Activated T-cell treated with anti-CD3 and anti-CD28 coated beads, Interleukin-2, amount 50 U/mL, for 4 hours (primary cell): ENCODE data around the gene EVC. TPM values are rescaled to one million over a fixed set of nuclear protein-coding genes. Genes with fewer than 3 reads are reported as not detected.

ENCODE experiments used
- ATAC-seq, 2 donors: fragments of 200-7000 bp; cut with Tn5 transposase; one replicate each; pipeline ENCODE4 v1.10.0; 2021
- DNase-seq: peaks from one replicate; pipeline ENCODE4 v3.0.0-alpha.2; 2020
- H3K27me3 Mint-ChIP-seq: one replicate; pipeline ENCODE4 v1.8.0; 2021; ENCODE audit warnings: low read depth, mixed read lengths
- H3K36me3 Mint-ChIP-seq: one replicate; pipeline ENCODE4 v1.8.0; 2022; ENCODE audit warnings: mixed read lengths; ENCODE audit not compliant: insufficient read depth
- H3K4me1 Mint-ChIP-seq: one replicate; pipeline ENCODE4 v1.8.0; 2021; ENCODE audit warnings: low read depth, mixed read lengths
- H3K4me3 Mint-ChIP-seq: one replicate; pipeline ENCODE4 v1.8.0; 2021; ENCODE audit warnings: mild to moderate bottlenecking, moderate library complexity, mixed read lengths
- H3K9me3 Mint-ChIP-seq: one replicate; pipeline ENCODE4 v1.8.0; 2021; ENCODE audit warnings: mixed read lengths
- total RNA-seq, 3 donors: library from RNA; stranded (reverse); gene quantifications; one replicate each; pipeline ENCODE4 v1.2.1, GENCODE V29; 2021

The EVC gene
- total RNA-seq, 3 donors from 2014 or later: 1.1 to 3.0 (median 1.4) TPM

DNA sequence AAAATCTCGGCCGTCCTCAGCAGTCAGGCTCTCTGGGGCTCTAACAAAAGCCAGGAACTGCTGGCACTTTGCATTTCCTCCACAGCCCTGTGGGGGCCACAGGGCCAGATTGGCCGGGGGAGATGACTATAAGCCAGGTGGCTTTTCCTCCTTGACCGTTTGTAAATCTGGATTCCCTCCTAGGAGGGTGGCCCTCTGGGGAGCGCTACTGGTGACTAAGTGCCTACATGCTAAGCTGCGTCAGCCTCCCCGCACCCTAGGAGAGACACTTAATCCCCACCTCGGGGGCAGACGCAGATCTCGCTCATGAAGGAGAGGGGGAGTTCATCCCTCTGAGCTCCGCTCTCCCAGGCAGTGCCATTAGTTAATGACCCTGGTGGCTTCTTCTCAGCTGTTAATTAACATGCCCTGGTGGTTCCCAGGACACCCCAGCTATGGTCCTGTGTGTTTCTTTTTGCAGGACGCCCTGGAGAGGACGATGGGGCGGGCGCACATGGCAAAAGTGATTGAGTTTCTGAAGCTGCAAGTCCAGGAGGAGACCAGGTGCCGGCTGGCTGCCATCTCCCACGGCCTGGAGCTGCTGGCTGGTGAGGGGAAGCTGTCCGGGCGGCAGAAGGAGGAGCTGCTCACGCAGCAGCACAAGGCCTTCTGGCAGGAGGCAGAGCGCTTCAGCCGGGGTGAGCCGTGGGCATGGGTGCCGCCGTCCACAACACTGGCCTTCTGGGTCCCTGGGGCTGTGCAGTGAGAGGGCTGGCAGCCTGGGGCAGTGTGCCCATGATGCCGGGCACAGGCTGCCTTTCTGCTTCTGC lies 41.6 kb downstream of the EVC start:
- H3K9me3 Mint-ChIP-seq: no peaks in the 10 kb centered on the region
- no peaks in the 10 kb centered on the region for H3K4me1 Mint-ChIP-seq
- H3K36me3 Mint-ChIP-seq: no peaks in the 10 kb centered on the region
- DNase-seq (no peak), ATAC-seq (no peak)
- H3K4me3 Mint-ChIP-seq: no peak overlapping the region
- H3K27me3 Mint-ChIP-seq: peaks cover 2% of the 10 kb centered on the region

- Mint-ChIP-seq H3K27me3 (peaks cover 2% of the 10 kb centered on the region), H3K36me3 (no peaks in the 10 kb centered on the region), H3K9me3 (no peaks in the 10 kb centered on the region), H3K4me1 (peaks cover 2% of the 10 kb centered on the region), H3K4me3 (no peak overlapping the region)
- DNase-seq: no peak
- ATAC-seq: no peak
These were observed 42.4 kb downstream of the EVC start for GRCh38 chr4:5753366-5753765.

DNA sequence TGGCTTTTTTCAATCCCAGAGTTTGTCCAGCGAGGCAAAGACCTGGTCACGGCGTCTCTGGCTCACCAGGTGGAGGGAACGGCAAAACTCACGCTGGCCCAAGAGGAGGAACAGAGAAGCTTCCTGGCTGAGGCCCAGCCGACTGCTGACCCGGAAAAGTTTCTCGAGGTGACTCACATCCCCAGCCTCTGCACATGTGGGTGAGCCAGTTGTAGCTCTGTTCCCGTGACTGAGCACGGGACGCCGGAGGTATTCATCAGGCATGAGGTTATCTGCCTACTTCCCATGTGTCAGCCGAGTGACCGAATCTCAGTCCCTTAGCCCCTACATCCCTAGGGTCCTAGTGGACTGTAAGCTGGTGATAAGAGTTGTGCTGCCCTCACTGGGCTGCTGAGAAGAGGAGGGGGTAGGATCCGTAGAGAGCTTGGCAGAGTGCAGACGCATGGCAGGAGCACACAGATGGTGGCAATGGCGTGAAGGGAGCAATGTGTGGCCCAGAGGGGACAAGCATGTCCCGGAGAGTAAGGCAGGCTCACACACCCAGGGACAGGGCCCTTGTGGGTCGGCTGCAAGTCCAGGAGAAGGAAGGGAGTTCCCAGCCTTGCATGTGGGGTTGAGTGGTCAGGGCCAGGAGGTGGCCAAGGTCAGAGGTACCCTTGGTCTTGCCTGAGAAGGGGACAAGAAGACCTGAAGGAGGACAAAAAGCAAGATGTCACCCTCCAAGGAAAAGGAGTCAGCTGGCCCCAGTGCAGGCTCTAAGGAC lies 42.9 kb downstream of the EVC start:
- ATAC-seq (no peak), DNase-seq (no peak)
- Mint-ChIP-seq H3K4me1 (peaks cover 2% of the 10 kb centered on the region), H3K9me3 (no peaks in the 10 kb centered on the region), H3K27me3 (peaks cover 2% of the 10 kb centered on the region), H3K4me3 (no peak overlapping the region), H3K36me3 (no peaks in the 10 kb centered on the region)

DNA sequence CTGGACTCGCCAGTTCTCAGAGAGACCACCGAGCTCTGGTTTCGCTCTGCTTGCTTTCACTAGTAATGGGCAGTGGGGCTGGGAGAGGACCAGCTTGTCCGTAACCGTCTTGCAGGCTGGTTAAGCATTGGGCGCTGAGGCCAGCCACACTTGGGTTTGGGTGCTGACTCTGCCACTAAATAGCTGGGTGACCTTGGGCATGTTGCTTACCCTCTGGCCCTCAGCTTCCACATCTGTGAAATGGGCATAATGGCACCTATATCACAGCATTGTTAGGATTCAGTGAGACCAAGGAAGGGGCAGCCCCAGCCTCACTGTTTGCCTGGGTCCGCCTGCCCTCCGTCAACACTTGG lies 43.5 kb downstream of the EVC start:
- Mint-ChIP-seq H3K4me1 (peaks cover 2% of the 10 kb centered on the region), H3K36me3 (no peaks in the 10 kb centered on the region), H3K9me3 (no peaks in the 10 kb centered on the region), H3K4me3 (no peak overlapping the region), H3K27me3 (peaks cover 2% of the 10 kb centered on the region)
- ATAC-seq: no peak
- no peak for DNase-seq

DNA sequence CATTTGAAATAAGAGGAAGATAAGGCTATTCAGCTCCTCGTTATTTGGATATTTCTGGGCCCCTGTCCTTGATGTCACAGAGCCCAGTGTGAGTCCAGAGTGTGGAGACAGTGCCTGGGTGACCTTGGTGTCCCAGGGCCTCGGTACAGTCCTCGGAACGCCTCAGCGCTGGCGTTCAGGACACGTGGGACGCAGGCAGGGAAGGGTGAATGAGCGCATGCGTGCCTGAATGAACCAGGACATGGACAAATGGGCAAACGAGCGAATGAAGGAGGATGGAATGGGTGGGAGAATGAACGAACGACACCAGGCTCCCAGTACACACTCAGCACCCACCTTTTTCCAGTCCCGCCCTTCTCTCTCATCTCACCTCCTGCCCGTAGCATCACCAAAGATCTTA lies 44.2 kb downstream of the EVC start:
- Mint-ChIP-seq H3K36me3 (no peaks in the 10 kb centered on the region), H3K4me1 (peaks cover 2% of the 10 kb centered on the region), H3K27me3 (peaks cover 2% of the 10 kb centered on the region), H3K9me3 (no peaks in the 10 kb centered on the region), H3K4me3 (no peak overlapping the region)
- DNase-seq: no peak
- ATAC-seq: no peak

DNA sequence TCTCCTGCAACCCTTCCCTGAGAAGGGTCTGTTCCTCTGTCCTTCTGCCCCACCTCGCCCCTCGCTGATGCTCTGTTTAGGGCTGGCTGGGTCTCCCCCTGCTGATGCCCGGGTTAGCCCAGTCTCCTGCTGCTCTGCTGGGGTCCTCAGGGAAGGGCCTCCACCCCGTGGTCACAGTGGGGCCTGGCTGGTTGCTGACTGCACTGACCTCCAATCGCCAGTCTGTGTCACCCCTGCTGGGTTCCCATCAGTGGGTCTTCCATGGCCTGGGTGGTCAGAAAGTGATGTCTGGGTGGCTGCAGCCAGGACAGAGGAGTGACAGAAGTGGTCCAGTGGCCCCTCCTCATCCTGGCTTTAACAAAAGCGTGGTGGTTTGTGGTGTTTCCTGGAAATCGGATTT lies 44.7 kb downstream of the EVC start:
- no peaks in the 10 kb centered on the region for H3K9me3 Mint-ChIP-seq

GRCh38 chr4:5756271-5756670 lies 45.3 kb downstream of the EVC start:
- H3K4me1 Mint-ChIP-seq: peaks cover 2% of the 10 kb centered on the region
- no peak for ATAC-seq

More for the DNA sequence above, 44.7 kb downstream of the EVC start:
- DNase-seq: no peak
- H3K4me3 Mint-ChIP-seq: no peak overlapping the region
- H3K27me3 Mint-ChIP-seq: peaks cover 2% of the 10 kb centered on the region
- no peaks in the 10 kb centered on the region for H3K36me3 Mint-ChIP-seq
- H3K4me1 Mint-ChIP-seq: peaks cover 2% of the 10 kb centered on the region
- no peak for ATAC-seq

DNA sequence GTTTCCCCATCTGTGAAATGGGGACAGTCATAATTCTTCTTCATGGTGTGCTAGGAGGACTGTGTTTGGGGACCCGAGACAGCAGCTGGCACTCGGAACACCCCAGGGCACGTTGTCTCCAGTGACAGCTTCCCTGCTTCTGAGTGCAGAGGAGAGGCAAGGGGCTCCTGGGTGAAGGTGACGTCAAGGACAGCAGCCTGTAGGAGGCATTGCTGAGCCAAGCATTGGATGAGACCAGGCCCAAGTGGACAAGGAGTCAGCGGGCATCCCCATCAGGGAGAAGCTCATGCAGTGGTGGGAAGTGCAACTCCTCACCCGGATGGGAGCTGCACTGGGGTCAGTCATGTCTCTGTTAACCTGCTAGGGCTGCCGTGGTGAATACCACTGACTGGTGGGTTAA lies 46.1 kb downstream of the EVC start:
- Mint-ChIP-seq H3K27me3 (peaks cover 2% of the 10 kb centered on the region), H3K4me3 (no peak overlapping the region), H3K9me3 (no peaks in the 10 kb centered on the region), H3K36me3 (no peaks in the 10 kb centered on the region), H3K4me1 (peaks cover 2% of the 10 kb centered on the region)
- ATAC-seq (no peak), DNase-seq (no peak)

More at GRCh38 chr4:5756271-5756670, 45.3 kb downstream of the EVC start:
- peaks cover 2% of the 10 kb centered on the region for H3K27me3 Mint-ChIP-seq
- H3K9me3 Mint-ChIP-seq: no peaks in the 10 kb centered on the region
- no peak overlapping the region for H3K4me3 Mint-ChIP-seq
- no peaks in the 10 kb centered on the region for H3K36me3 Mint-ChIP-seq
- DNase-seq: no peak

GRCh38 chr4:5757536-5757935 lies 46.5 kb downstream of the EVC start:
- DNase-seq (no peak), ATAC-seq (no peak)
- Mint-ChIP-seq H3K4me3 (no peak overlapping the region), H3K4me1 (peaks cover 2% of the 10 kb centered on the region), H3K9me3 (no peaks in the 10 kb centered on the region), H3K36me3 (no peaks in the 10 kb centered on the region), H3K27me3 (peaks cover 2% of the 10 kb centered on the region)

DNA sequence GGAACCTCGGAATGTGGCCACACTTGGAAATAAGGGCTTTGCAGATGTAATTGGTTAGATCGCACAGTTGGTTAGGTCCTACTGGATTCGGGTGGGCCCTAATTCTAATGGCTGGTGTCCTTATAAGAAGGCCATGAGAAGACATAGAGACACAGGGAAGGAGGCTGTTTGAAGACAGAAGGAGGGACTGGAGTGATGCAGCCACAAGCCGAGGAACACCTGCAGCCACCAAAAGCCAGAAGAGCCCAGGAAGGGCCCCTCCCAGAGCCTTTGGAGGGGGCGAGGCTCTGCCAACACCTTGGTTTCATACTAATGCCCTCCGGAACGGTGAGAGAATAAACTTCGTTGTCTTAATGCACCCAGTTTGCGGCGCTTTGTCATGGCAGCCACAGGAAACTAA lies 47.0 kb downstream of the EVC start:
- peaks cover 2% of the 10 kb centered on the region for H3K27me3 Mint-ChIP-seq
- H3K9me3 Mint-ChIP-seq: no peaks in the 10 kb centered on the region
- H3K4me3 Mint-ChIP-seq: no peak overlapping the region
- ATAC-seq (no peak), DNase-seq (no peak)
- no peaks in the 10 kb centered on the region for H3K36me3 Mint-ChIP-seq
- peaks cover 2% of the 10 kb centered on the region for H3K4me1 Mint-ChIP-seq

DNA sequence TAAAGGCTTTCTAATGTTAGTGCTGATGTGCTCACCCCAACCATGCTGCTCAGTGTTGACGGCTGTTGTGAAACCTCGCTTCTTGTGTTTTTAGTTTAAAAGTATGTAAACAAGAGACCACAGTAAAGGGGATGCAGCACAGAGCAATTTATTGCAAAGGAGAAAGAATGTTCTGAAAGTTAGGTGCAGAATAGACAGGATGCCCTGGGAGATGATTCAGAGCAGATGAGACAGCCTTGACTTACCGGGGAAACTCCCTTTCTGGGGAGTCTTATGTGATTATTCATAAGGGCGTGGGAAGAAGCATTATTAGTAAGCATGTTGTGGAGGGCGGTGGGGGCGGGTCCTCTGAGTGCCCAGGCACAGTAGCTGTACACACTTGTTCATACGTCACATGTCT lies 47.7 kb downstream of the EVC start:
- no peak for DNase-seq
- peak; percentile 90 for ATAC-seq
- peaks cover 2% of the 10 kb centered on the region for H3K4me1 Mint-ChIP-seq
- no peak overlapping the region for H3K4me3 Mint-ChIP-seq
- H3K36me3 Mint-ChIP-seq: no peaks in the 10 kb centered on the region
- H3K9me3 Mint-ChIP-seq: no peaks in the 10 kb centered on the region
- peaks cover 2% of the 10 kb centered on the region for H3K27me3 Mint-ChIP-seq

- Mint-ChIP-seq H3K36me3 (no peaks in the 10 kb centered on the region), H3K27me3 (no peaks in the 10 kb centered on the region), H3K4me1 (peaks cover 2% of the 10 kb centered on the region), H3K4me3 (no peak overlapping the region), H3K9me3 (no peaks in the 10 kb centered on the region)
- no peak for DNase-seq
- no peak for ATAC-seq
These were observed 48.5 kb downstream of the EVC start for GRCh38 chr4:5759236-5760075.

DNA sequence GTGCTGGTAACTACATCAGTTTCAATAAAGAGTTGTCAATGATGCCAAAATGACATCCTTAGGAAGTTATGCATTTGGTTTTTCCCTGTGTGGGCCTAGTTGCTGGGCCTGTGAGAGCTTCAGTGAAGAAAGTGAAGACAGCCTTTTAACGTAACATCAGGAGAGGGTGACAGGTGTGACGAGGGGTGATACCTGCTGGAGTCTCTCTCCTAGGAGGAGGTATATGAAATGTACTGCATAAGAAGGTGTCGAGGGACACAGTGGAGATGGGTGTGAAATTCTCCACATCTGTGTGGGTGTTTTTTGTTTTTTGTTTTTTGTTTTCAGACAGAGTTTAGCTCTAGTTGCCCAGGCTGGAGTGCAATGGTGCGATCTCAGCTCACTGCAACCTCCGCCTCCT lies 49.2 kb downstream of the EVC start:
- no peak for ATAC-seq
- Mint-ChIP-seq H3K36me3 (no peaks in the 10 kb centered on the region), H3K4me1 (peaks cover 2% of the 10 kb centered on the region)

GRCh38 chr4:5760936-5761480 lies 50.0 kb downstream of the EVC start:
- DNase-seq (no peak), ATAC-seq (no peak)
- Mint-ChIP-seq H3K4me1 (peaks cover 2% of the 10 kb centered on the region), H3K9me3 (no peaks in the 10 kb centered on the region), H3K4me3 (no peak overlapping the region), H3K36me3 (no peaks in the 10 kb centered on the region), H3K27me3 (no peaks in the 10 kb centered on the region)

More for the DNA sequence above, 49.2 kb downstream of the EVC start:
- Mint-ChIP-seq H3K4me3 (no peak overlapping the region), H3K27me3 (no peaks in the 10 kb centered on the region), H3K9me3 (no peaks in the 10 kb centered on the region)
- no peak for DNase-seq
